ENCODE measurements around the gene NEK7.

NEK7 gene

DNA sequence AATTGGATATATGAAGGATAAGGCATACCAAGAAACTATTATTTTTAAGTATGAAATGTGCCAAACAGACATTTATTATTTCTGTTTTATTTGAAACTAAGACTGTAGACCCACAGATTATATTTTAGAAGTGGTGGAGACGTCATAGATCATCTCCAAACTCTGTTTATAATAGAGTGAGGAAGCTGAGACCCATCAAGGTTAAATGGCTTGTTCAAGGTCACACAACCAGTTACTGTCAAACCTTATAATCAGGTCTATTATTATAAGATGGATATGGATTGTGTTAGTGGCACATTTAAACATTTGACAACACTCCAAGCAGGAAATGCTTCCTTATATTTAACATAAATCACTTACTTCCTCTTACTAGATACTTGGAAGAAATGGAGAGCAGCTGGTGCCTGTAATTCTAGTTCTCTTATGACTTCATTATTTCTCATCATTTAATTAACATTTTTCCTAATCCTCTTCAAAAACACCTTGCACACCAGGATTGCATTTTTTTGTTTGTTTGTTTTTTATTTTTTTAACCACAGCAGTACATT, 117.0 kb downstream of the NEK7 start:
- DNase-seq (ENCODE audit: low read depth, low spot score): no peak
- TF ChIP-seq, protein P1, sequence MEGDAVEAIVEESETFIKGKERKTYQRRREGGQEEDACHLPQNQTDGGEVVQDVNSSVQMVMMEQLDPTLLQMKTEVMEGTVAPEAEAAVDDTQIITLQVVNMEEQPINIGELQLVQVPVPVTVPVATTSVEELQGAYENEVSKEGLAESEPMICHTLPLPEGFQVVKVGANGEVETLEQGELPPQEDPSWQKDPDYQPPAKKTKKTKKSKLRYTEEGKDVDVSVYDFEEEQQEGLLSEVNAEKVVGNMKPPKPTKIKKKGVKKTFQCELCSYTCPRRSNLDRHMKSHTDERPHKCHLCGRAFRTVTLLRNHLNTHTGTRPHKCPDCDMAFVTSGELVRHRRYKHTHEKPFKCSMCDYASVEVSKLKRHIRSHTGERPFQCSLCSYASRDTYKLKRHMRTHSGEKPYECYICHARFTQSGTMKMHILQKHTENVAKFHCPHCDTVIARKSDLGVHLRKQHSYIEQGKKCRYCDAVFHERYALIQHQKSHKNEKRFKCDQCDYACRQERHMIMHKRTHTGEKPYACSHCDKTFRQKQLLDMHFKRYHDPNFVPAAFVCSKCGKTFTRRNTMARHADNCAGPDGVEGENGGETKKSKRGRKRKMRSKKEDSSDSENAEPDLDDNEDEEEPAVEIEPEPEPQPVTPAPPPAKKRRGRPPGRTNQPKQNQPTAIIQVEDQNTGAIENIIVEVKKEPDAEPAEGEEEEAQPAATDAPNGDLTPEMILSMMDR (IDR thresholded peaks at IDR 0.05; ENCODE audit: low read depth, low read length): no peak
- in situ Hi-C loops (cut with HindIII; ENCODE audit: low sequenced_read_pairs): no loop called here
- no peak overlapping the region for H3K4me3 ChIP-seq (ENCODE audit: low read depth, low read length)

DNA sequence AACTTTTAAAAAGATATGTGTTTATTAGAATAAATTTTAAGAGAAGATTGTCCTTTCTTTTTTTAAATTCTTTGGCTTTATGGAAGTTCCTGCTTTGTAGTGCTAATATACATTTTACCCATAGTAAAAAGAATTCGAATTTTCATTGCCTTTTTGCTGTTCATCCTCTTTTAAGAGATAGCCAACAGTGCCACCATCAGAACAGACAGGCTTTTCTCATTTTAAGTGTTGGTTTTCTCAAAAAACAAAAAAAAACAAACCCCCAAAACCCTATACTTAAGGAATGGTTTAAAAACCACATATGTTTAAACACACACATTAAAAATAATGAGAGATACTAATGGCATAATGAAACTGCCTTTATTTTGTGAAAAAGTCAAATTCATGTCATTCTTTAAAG, 118.8 kb downstream of the NEK7 start:
- TF ChIP-seq, protein P1 (IDR thresholded peaks at IDR 0.05; ENCODE audit: low read depth, low read length): no peak
- in situ Hi-C loops (cut with HindIII; ENCODE audit: low sequenced_read_pairs): no loop called here
- no peak overlapping the region for H3K4me3 ChIP-seq (ENCODE audit: low read depth, low read length)
- DNase-seq (ENCODE audit: low read depth, low spot score): no peak

DNA sequence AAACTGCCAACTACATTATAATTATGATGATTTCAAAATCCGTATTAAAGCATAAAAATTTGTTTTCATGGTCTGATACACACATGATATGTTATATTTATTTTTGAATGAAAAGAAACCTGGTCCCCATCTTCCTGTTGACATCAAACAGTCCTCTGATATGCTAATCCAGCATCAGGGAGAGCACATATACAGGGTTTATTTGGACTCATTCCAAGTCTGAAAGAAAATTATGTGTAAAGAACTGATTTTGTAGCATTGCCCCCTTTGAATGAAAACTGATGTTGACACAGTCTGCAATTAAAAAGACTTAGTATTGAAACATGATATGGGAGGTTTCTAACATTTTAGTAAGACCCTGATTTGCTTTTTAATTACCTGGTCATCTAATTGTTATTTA, 119.4 kb downstream of the NEK7 start:
- TF ChIP-seq, protein P1 (IDR thresholded peaks at IDR 0.05; ENCODE audit: low read depth, low read length): no peak
- no peak for DNase-seq (ENCODE audit: low read depth, low spot score)
- in situ Hi-C loops (cut with HindIII; ENCODE audit: low sequenced_read_pairs): no loop called here
- H3K4me3 ChIP-seq (ENCODE audit: low read depth, low read length): no peak overlapping the region

DNA sequence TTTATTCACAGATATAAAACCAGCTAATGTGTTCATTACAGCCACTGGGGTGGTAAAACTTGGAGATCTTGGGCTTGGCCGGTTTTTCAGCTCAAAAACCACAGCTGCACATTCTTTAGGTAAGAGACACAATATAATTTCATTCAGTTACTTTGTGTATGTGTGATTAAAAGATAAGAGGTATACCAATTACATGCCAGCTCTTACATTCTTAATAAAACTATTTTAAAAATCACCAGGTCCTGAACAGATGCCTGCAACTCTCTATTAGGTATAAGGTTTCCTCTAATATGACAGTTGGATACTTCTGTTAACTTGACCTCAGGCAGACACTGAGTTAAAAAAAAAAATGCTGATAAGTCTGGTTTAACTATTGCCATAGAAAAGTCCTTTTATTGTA, 122.1 kb downstream of the NEK7 start:
- TF ChIP-seq, protein P1 (IDR thresholded peaks at IDR 0.05; ENCODE audit: low read depth, low read length): no peak
- H3K4me3 ChIP-seq (ENCODE audit: low read depth, low read length): no peak overlapping the region
- no peak for DNase-seq (ENCODE audit: low read depth, low spot score)
- in situ Hi-C loops (cut with HindIII; ENCODE audit: low sequenced_read_pairs): no loop called here

DNA sequence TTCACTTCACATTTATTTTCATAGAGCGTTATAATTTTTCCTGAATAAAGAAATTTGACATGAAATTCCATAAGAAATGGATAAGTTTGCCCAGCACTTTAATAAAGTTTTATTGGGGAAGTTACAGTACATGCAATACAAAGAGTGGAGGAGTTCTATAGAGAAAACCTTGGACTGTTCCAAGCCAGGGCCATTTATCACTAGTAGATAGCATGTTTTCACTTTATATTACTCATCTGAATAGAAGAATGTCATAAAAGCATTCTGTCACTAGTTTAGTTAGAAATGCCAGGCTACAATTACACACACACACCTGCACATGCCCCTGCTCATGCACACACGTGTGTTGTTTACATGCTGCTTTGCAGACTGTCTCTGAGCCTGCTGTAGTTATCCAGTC, 123.3 kb downstream of the NEK7 start:
- TF ChIP-seq, protein P1 (IDR thresholded peaks at IDR 0.05; ENCODE audit: low read depth, low read length): no peak
- H3K4me3 ChIP-seq (ENCODE audit: low read depth, low read length): no peak overlapping the region
- in situ Hi-C loops (cut with HindIII; ENCODE audit: low sequenced_read_pairs): no loop called here
- no peak for DNase-seq (ENCODE audit: low read depth, low spot score)

DNA sequence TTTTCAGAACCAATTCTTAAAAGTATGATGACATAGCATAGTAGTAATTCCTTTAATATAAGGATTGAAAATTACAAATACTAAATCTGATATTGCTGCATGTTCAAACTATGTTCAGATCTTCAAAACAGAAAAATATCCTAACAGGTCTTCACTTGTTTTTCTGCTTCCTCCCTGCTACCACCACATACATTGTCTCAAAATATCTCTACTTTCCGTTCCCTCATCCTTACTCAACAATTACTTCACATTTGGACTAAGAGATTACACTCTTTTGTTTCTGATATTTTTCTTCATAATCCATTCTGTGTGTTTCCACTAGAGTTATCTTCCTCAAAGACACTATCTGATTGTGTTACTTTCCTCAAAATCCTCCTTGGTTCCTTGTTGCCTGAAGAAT, 125.1 kb downstream of the NEK7 start:
- TF ChIP-seq, protein P1 (IDR thresholded peaks at IDR 0.05; ENCODE audit: low read depth, low read length): no peak
- no peak for DNase-seq (ENCODE audit: low read depth, low spot score)
- in situ Hi-C loops (cut with HindIII; ENCODE audit: low sequenced_read_pairs): no loop called here
- no peak overlapping the region for H3K4me3 ChIP-seq (ENCODE audit: low read depth, low read length)

DNA sequence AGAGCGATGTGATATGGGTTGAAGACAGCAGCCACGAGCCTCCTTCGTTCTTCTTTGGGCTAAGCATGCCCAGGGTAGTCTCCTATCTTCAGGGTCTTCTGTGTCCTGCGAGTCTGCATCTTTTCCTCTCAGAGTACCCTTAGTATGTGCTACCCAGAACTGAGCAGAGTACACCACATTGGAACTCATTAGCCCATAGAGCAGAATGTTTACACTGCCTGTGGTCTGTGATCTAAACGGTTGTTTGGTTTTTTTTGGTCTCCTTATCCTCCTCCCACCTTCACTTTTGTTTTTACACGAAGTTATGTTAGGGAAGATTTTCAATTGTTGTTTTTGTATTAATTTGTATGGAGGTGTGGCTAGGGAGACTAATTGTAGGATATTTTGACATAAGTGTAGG, 126.4 kb downstream of the NEK7 start:
- H3K4me3 ChIP-seq (ENCODE audit: low read depth, low read length): no peak overlapping the region
- TF ChIP-seq, protein P1 (IDR thresholded peaks at IDR 0.05; ENCODE audit: low read depth, low read length): no peak
- no peak for DNase-seq (ENCODE audit: low read depth, low spot score)
- in situ Hi-C loops (cut with HindIII; ENCODE audit: low sequenced_read_pairs): no loop called here

All from astrocyte of the spinal cord (primary cell).